ENCODE measurements around the gene MCHR1.

GRCh38 chr22:40719599-40719998 is 40.3 kb downstream of the MCHR1 start:
- TF ChIP-seq NFRKB (IDR thresholded peaks at IDR 0.05) = no peak
- TF ChIP-seq SP1 (IDR thresholded peaks at IDR 0.05) = no peak
- TF ChIP-seq FOXK2 (IDR thresholded peaks at IDR 0.05) = no peak

Data from HEK293T (cell line).